Endothelial cell (in vitro differentiated cells): ENCODE data around the gene EIF3B. TPM values are rescaled to one million over a fixed set of nuclear protein-coding genes. Genes with fewer than 3 reads are reported as not detected.
A peak's percentile ranks its signal among the peaks of the same experiment; 100 is the strongest.
"Not testable (repeated sequence)": the region's sequence is repeated elsewhere in the genome, so short reads cannot be mapped to it uniquely, and the experiment has no call there.

Experiments used
- DNase-seq: peaks from one replicate; pipeline ENCODE4 v3.0.0; 2021; ENCODE audit warnings: low spot score
- H3K27ac Mint-ChIP-seq: one replicate; pipeline ENCODE4 v1.8.0; 2021; ENCODE audit warnings: mixed read lengths, inconsistent platforms; ENCODE audit not compliant: unreplicated experiment
- H3K27me3 Mint-ChIP-seq: one replicate; pipeline ENCODE4 v1.8.0; 2021; ENCODE audit warnings: mild to moderate bottlenecking, moderate library complexity, mixed read lengths, inconsistent platforms; ENCODE audit not compliant: unreplicated experiment
- H3K36me3 Mint-ChIP-seq: one replicate; pipeline ENCODE4 v1.8.0; 2021; ENCODE audit warnings: mild to moderate bottlenecking, low read depth, mixed read lengths, inconsistent platforms; ENCODE audit not compliant: unreplicated experiment
- H3K4me1 Mint-ChIP-seq: one replicate; pipeline ENCODE4 v1.8.0; 2021; ENCODE audit warnings: mild to moderate bottlenecking, mixed read lengths, inconsistent platforms; ENCODE audit not compliant: unreplicated experiment
- H3K4me3 Mint-ChIP-seq: one replicate; pipeline ENCODE4 v1.8.0; 2021; ENCODE audit warnings: mild to moderate bottlenecking, mixed read lengths, inconsistent platforms; ENCODE audit not compliant: unreplicated experiment
- H3K9me3 Mint-ChIP-seq: one replicate; pipeline ENCODE4 v1.8.0; 2021; ENCODE audit warnings: mixed read lengths, inconsistent platforms; ENCODE audit not compliant: unreplicated experiment
- CTCF ChIP-seq: fragments of 200-600 bp; sonication (generic); IDR thresholded peaks from one replicate; pipeline ENCODE4 v1.5.0; 2021; ENCODE audit warnings: antibody characterized with exemption; ENCODE audit not compliant: unreplicated experiment
- long read RNA-seq: library from polyadenylated mRNA; unstranded; transcript quantifications from one replicate; pipeline ENCODE4 v2.0.0, GENCODE V29; 2020; ENCODE audit not compliant: unreplicated experiment
- total RNA-seq: library from RNA; stranded (reverse); fragmentation: NEBNext Ultra II Directional; extraction: Animal tissue kit (Norgen Biotek cat#: 25700); gene quantifications from one replicate; pipeline ENCODE4 v1.2.1, GENCODE V29; 2021; ENCODE audit not compliant: unreplicated experiment

Gene EIF3B
- total RNA-seq = 125 TPM
- long read RNA-seq, partial matches to known transcripts = 2 of 8 reads
- long read RNA-seq, other reads (novel, unspliced or antisense) = 5 of 8 reads

GRCh38 chr7:2354186-2354938 lies at the start of gene EIF3B:
Gene EIF3B (plus strand): TSS chr7:2354827. CDS start chr7:2354922, 95 bp downstream.
- no peak for TF ChIP-seq CTCF
- Mint-ChIP-seq H3K4me1 (peaks cover 10% of the 10 kb centered on the region), H3K9me3 (no peaks in the 10 kb centered on the region), H3K27ac (peak within 1 kb of the TSS; percentile 100), H3K27me3 (no peaks in the 10 kb centered on the region), H3K4me3 (peak within 1 kb of the TSS; percentile 97), H3K36me3 (peaks cover 10% of the 10 kb centered on the region)
- DNase-seq = peak; percentile 79

- not testable (repeated sequence) for H3K4me1 Mint-ChIP-seq, H3K9me3 Mint-ChIP-seq, H3K27ac Mint-ChIP-seq, H3K36me3 Mint-ChIP-seq, H3K27me3 Mint-ChIP-seq, H3K4me3 Mint-ChIP-seq, DNase-seq
Observed at GRCh38 chr7:2305258-2305657, 49.4 kb upstream of the EIF3B start.

GRCh38 chr7:2306688-2307087 lies 47.9 kb upstream of the EIF3B start:
- no peak for TF ChIP-seq CTCF
- Mint-ChIP-seq H3K9me3 (no peaks in the 10 kb centered on the region), H3K36me3 (no peaks in the 10 kb centered on the region), H3K27ac (no peak overlapping the region), H3K4me3 (no peak overlapping the region), H3K27me3 (peaks cover under 1% of the 10 kb centered on the region), H3K4me1 (peaks cover 3% of the 10 kb centered on the region)
- no peak for DNase-seq

GRCh38 chr7:2307690-2308107 lies 46.9 kb upstream of the EIF3B start:
- no peak for TF ChIP-seq CTCF
- Mint-ChIP-seq H3K4me1 (peaks cover 3% of the 10 kb centered on the region), H3K27me3 (peaks cover 5% of the 10 kb centered on the region), H3K27ac (no peak overlapping the region), H3K36me3 (no peaks in the 10 kb centered on the region), H3K4me3 (peak overlapping the region; percentile 13), H3K9me3 (no peaks in the 10 kb centered on the region)
- DNase-seq = no peak

- TF ChIP-seq CTCF = no peak
- peaks cover 9% of the 10 kb centered on the region for H3K27me3 Mint-ChIP-seq
- peaks cover 5% of the 10 kb centered on the region for H3K4me1 Mint-ChIP-seq
- H3K4me3 Mint-ChIP-seq = no peak overlapping the region
- no peak for DNase-seq
- no peaks in the 10 kb centered on the region for H3K9me3 Mint-ChIP-seq
- no peaks in the 10 kb centered on the region for H3K36me3 Mint-ChIP-seq
- H3K27ac Mint-ChIP-seq = no peak overlapping the region
Observed at GRCh38 chr7:2309889-2310331, 44.7 kb upstream of the EIF3B start.
